Natural killer cell treated with Interleukin-12 subunit alpha and Interleukin-12 subunit beta and Interleukin-15 and Interleukin-18, amount 100 ng/mL, for 72 hours (primary cell): ENCODE results near the gene CHD6. TPM values are rescaled to one million over a fixed set of nuclear protein-coding genes. Genes with fewer than 3 reads are reported as not detected.

ENCODE experiments used
- ATAC-seq, 2 donors: fragments of 150-1000 bp; cut with Tn5 transposase in 1 of 2; sonication (Bioruptor Pico), chemical (Tn5 transposase) in 1 of 2; 2 replicates each; pipeline ENCODE4 v1.10.0; 2021
- DNase-seq: peaks from one replicate; pipeline ENCODE4 v3.0.0; 2022; ENCODE audit warnings: low spot score
- H3K27ac Mint-ChIP-seq, 2 donors: 1 replicate in 1 of 2; 2 replicates in 1 of 2; pipeline ENCODE4 v1.8.0; 2022; ENCODE audit warnings: mixed read lengths in 2 of 2, mild to moderate bottlenecking in 1 of 2, moderate library complexity in 1 of 2
- H3K27me3 Mint-ChIP-seq, 2 donors: 1 replicate in 1 of 2; 2 replicates in 1 of 2; pipeline ENCODE4 v1.8.0; 2022; ENCODE audit warnings: mixed read lengths in 2 of 2
- H3K36me3 Mint-ChIP-seq: one replicate; pipeline ENCODE4 v1.8.0; 2022; ENCODE audit warnings: mixed read lengths
- H3K4me1 Mint-ChIP-seq, 2 donors: 1 replicate in 1 of 2; 2 replicates in 1 of 2; pipeline ENCODE4 v1.8.0; 2022; ENCODE audit warnings: low read depth in 2 of 2, mixed read lengths in 2 of 2, mild to moderate bottlenecking in 1 of 2
- H3K4me3 Mint-ChIP-seq: one replicate; pipeline ENCODE4 v1.8.0; 2022; ENCODE audit warnings: mixed read lengths
- H3K9me3 Mint-ChIP-seq: 2 replicates; pipeline ENCODE4 v1.8.0; 2022; ENCODE audit warnings: mixed read lengths
- total RNA-seq, 2 donors: library from RNA; stranded (reverse); gene quantifications; one replicate each; pipeline ENCODE4 v1.2.3, GENCODE V29; 2022

CHD6 gene
- total RNA-seq, 2 donors from 2014 or later = 27.8 to 33.0 TPM

- peak overlapping the region; percentile 89 for H3K4me3 Mint-ChIP-seq
- H3K36me3 Mint-ChIP-seq = no peaks in the 10 kb centered on the region
- DNase-seq (no peak), ATAC-seq (no peak)
- H3K4me1 Mint-ChIP-seq = peaks cover 36 to 38% of the 10 kb centered on the region in 2 donors
- peak overlapping the region; percentile 13 to 81 for H3K27ac Mint-ChIP-seq
- H3K9me3 Mint-ChIP-seq = no peaks in the 10 kb centered on the region
- H3K27me3 Mint-ChIP-seq = no peaks in the 10 kb centered on the region
These were observed 1.9 kb downstream of the CHD6 start for GRCh38 chr20:41616228-41616627.

DNA sequence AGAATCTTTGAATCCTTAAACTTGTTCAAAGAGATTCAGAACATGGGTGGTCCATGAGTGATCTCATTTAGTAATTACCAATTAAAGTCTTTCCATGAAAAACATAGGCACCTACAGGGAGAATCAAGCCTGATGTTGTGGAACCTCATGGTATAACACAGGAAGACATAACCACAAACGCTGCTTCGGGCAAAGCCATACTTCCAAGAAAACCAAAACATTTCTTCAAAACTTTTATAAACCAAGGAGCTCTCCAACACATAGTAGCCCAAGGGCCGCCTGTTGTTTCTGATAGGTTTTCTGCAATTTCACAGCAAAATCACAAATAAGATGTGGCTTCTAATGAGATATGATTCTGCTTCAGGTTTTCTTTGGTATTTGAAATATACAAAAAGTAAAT is 2.5 kb downstream of the CHD6 start:
- Mint-ChIP-seq H3K27ac (peak overlapping the region; percentile 29 to 78), H3K36me3 (no peaks in the 10 kb centered on the region), H3K9me3 (no peaks in the 10 kb centered on the region), H3K4me3 (peak overlapping the region; percentile 89), H3K27me3 (no peaks in the 10 kb centered on the region), H3K4me1 (peaks cover 36 to 38% of the 10 kb centered on the region in 2 donors)
- no peak for ATAC-seq
- DNase-seq = no peak

DNA sequence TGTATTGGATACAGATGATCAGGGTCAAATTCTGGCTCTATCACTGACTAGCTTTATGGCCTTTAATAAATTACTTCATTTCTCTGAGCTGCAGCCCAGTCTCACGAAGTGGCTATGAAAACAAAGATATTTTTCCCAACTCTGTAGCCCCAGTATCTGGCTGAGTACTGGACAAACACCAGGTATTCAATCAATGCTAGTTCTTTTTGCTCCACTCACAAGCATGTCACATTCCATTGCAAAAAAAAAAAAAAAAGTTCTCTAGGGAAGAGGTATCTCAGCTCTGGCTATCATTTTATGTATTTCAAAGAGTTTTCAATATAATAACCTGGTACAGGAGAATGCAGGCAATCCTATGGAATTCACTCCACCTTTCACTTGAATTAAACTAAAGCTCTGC is 3.1 kb downstream of the CHD6 start:
- Mint-ChIP-seq H3K27me3 (no peaks in the 10 kb centered on the region), H3K9me3 (no peaks in the 10 kb centered on the region), H3K4me3 (no peak overlapping the region), H3K4me1 (peaks cover 36 to 39% of the 10 kb centered on the region in 2 donors), H3K27ac (peak overlapping the region; percentile 29 to 78), H3K36me3 (no peaks in the 10 kb centered on the region)
- DNase-seq (no peak), ATAC-seq (no peak)

- H3K4me1 Mint-ChIP-seq = peaks cover 39 to 52% of the 10 kb centered on the region in 2 donors
These were observed 4.9 kb downstream of the CHD6 start for GRCh38 chr20:41613321-41613720.

GRCh38 chr20:41609474-41609873 is 8.7 kb downstream of the CHD6 start:
- Mint-ChIP-seq H3K9me3 (no peaks in the 10 kb centered on the region), H3K27ac (no peak overlapping the region), H3K4me1 (peaks cover 28 to 41% of the 10 kb centered on the region in 2 donors), H3K4me3 (no peak overlapping the region), H3K27me3 (no peaks in the 10 kb centered on the region), H3K36me3 (no peaks in the 10 kb centered on the region)
- no peak for ATAC-seq
- DNase-seq = no peak

More at GRCh38 chr20:41613321-41613720, 4.9 kb downstream of the CHD6 start:
- Mint-ChIP-seq H3K9me3 (no peaks in the 10 kb centered on the region), H3K27me3 (no peaks in the 10 kb centered on the region), H3K4me3 (no peak overlapping the region), H3K27ac (no peak overlapping the region), H3K36me3 (no peaks in the 10 kb centered on the region)
- DNase-seq (no peak), ATAC-seq (no peak)

- ATAC-seq (no peak), DNase-seq (no peak)
- peaks cover 31 to 41% of the 10 kb centered on the region in 2 donors for H3K4me1 Mint-ChIP-seq
- no peaks in the 10 kb centered on the region for H3K9me3 Mint-ChIP-seq
- no peak overlapping the region for H3K27ac Mint-ChIP-seq
- H3K4me3 Mint-ChIP-seq = no peak overlapping the region
- H3K27me3 Mint-ChIP-seq = no peaks in the 10 kb centered on the region
- no peaks in the 10 kb centered on the region for H3K36me3 Mint-ChIP-seq
These were observed 9.6 kb downstream of the CHD6 start for GRCh38 chr20:41608606-41609005.

DNA sequence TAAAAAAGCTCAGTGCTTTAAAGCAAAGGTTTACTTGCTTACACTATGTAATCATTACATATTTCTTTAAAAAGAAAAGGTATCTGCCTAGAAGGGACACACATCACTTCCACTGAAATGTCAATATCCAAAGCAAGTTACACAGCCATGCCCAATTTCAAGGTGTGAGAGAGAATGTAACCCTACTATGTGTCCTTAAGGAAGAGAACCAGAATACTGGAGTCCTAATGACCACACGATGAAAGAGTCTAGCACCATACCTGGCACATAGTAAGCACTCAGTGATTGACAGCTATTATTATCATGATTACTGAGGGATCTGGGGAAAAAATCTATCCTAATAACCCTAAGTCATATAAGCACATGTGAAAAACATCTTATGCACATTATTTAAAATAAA is 10.4 kb downstream of the CHD6 start:
- no peak for DNase-seq
- ATAC-seq = no peak
- Mint-ChIP-seq H3K4me1 (peaks cover 31 to 41% of the 10 kb centered on the region in 2 donors), H3K36me3 (no peaks in the 10 kb centered on the region), H3K27me3 (no peaks in the 10 kb centered on the region), H3K27ac (no peak overlapping the region), H3K9me3 (no peaks in the 10 kb centered on the region), H3K4me3 (no peak overlapping the region)

- Mint-ChIP-seq H3K9me3 (peaks cover 21% of the 10 kb centered on the region), H3K36me3 (peaks cover 22% of the 10 kb centered on the region), H3K27me3 (no peaks in the 10 kb centered on the region), H3K4me1 (peaks cover 23 to 29% of the 10 kb centered on the region in 2 donors), H3K27ac (no peak overlapping the region), H3K4me3 (no peak overlapping the region)
- ATAC-seq (no peak), DNase-seq (no peak)
These were observed 14.2 kb downstream of the CHD6 start for GRCh38 chr20:41604002-41604401.

GRCh38 chr20:41601742-41602141 is 16.4 kb downstream of the CHD6 start:
- no peak for DNase-seq
- ATAC-seq = no peak
- Mint-ChIP-seq H3K4me1 (peaks cover 13 to 16% of the 10 kb centered on the region in 2 donors), H3K9me3 (peaks cover 21% of the 10 kb centered on the region), H3K27ac (no peak overlapping the region), H3K36me3 (peaks cover 36% of the 10 kb centered on the region), H3K4me3 (no peak overlapping the region), H3K27me3 (no peaks in the 10 kb centered on the region)

DNA sequence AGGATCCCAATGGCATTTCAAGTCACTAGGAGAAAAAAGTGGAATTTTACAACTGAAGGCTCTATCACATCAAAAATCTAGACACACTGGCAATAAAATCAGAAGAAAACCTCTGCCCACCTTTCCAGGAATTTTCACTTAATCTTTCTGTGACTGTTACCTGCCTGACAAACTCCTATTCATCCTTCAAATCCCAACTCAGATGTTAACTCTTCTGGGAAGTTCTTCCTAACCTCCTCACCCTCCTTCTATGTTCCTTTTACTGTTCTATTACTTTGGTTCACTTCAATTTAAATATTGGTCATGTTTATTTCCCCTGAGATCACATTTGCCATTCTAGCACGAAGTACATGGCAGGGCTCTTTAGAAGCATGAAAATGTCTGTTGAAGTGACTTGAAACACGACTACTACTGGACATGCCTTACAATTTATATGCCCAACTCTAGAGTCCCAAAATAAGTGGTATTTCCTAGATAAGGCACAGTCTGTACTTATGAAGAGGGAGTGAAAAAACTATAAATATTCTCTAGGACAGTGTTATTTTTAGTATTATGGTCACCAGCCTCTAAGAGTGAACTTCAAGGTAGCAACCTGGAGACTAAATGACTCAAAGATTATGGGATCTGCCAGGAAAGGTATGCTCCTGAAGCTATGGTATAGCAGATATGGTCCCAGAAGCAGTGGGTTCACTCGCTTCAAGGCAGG is 17.1 kb downstream of the CHD6 start:
- peaks cover 21% of the 10 kb centered on the region for H3K9me3 Mint-ChIP-seq

GRCh38 chr20:41599699-41600104 is 18.5 kb downstream of the CHD6 start:
- ATAC-seq (no peak), DNase-seq (no peak)
- Mint-ChIP-seq H3K4me1 (peaks cover 26 to 29% of the 10 kb centered on the region in 2 donors), H3K4me3 (no peak overlapping the region), H3K27ac (no peak overlapping the region), H3K9me3 (peaks cover 21% of the 10 kb centered on the region), H3K27me3 (no peaks in the 10 kb centered on the region), H3K36me3 (peaks cover 48% of the 10 kb centered on the region)

More for the DNA sequence above, 17.1 kb downstream of the CHD6 start:
- Mint-ChIP-seq H3K27me3 (no peaks in the 10 kb centered on the region), H3K27ac (no peak overlapping the region), H3K36me3 (peaks cover 42% of the 10 kb centered on the region), H3K4me1 (peaks cover 14 to 19% of the 10 kb centered on the region in 2 donors), H3K4me3 (no peak overlapping the region)
- ATAC-seq (no peak), DNase-seq (no peak)

DNA sequence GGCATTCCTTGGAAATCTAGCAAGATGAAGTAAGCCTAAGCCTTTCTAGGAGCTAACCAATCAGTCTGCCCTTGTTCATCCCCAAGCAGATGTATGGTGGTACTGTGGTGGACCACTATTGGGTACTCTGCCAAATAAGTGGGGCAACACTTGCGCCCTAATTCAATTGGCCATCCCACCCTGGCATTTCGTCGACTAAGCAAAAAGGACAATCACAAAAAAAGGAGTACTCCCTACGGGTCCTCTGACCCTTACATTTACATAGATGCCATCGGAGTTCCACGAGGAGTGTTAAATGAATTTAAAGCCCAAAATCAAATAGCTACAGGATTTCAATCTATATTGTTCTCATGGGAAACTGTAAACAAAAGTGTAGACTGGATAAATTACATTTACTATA is 19.5 kb downstream of the CHD6 start:
- DNase-seq (no peak), ATAC-seq (no peak)
- Mint-ChIP-seq H3K4me3 (no peak overlapping the region), H3K36me3 (peaks cover 52% of the 10 kb centered on the region), H3K27me3 (no peaks in the 10 kb centered on the region), H3K4me1 (peaks cover 32 to 35% of the 10 kb centered on the region in 2 donors), H3K27ac (no peak overlapping the region), H3K9me3 (peaks cover 26% of the 10 kb centered on the region)

- peak overlapping the region in 1 of 2 donors; percentile 31 for H3K27ac Mint-ChIP-seq
- peaks cover 10% of the 10 kb centered on the region for H3K9me3 Mint-ChIP-seq
- H3K36me3 Mint-ChIP-seq = peaks cover 37% of the 10 kb centered on the region
- no peaks in the 10 kb centered on the region for H3K27me3 Mint-ChIP-seq
- H3K4me3 Mint-ChIP-seq = no peak overlapping the region
- DNase-seq = no peak
- no peak for ATAC-seq
- peaks cover 34 to 45% of the 10 kb centered on the region in 2 donors for H3K4me1 Mint-ChIP-seq
These were observed 23.5 kb downstream of the CHD6 start for GRCh38 chr20:41594514-41595322.
